C1 segment of cervical spinal cord (tissue), 14 donors: ENCODE results near the gene ACOT11.

ENCODE experiments used
- DNase-seq, 14 donors: peaks; one replicate each; lab custom pipeline; 2025; lab: John Stamatoyannopoulos, UW

Gene ACOT11

GRCh38 chr1:54645806-54646676 is 98.0 kb downstream of the ACOT11 start:
- DNase-seq, result no peak

DNA sequence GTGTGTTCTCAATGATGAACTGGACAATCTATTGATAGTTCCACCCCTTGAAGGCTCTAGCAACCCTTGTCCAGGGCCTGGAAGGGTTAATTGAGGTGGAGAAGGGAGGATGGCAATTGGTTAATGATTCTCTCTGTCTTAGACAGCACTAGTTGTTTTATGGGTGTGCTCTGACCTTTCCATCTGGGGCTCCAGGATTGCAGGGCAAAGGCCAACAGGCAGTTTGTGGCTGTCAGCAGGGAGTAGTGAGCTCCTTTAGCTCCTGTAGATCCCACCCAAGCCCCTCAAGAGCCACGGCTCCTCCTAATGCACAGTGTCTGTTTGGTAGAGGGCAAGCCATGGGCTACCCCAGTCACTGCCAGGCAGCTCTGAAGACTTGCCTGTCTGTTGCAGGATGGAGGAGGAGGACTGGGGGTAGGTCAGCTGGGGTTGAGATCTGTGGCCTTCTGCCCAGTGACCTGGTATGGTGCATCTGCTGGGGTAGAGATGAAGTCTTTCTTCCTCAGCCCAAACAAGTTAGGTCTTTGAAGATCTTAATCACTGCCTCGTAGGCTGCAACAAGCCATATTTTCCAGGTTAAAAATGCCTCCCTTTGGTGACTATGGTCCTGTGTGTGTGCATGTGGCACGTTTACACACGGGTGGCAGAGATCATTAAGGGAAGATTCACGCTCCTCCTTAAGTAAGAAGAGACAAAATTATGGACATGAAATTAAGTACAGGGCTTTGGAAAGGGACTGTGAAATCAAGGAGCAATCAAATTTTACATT is 101.3 kb downstream of the ACOT11 start:
- no peak for DNase-seq

- DNase-seq, result no peak
Measured at GRCh38 chr1:54649921-54650320, 101.9 kb downstream of the ACOT11 start.

- DNase-seq, result no peak
Measured at GRCh38 chr1:54650417-54650816, 102.4 kb downstream of the ACOT11 start.

GRCh38 chr1:54651608-54652007 is 103.6 kb downstream of the ACOT11 start:
- no peak for DNase-seq

DNA sequence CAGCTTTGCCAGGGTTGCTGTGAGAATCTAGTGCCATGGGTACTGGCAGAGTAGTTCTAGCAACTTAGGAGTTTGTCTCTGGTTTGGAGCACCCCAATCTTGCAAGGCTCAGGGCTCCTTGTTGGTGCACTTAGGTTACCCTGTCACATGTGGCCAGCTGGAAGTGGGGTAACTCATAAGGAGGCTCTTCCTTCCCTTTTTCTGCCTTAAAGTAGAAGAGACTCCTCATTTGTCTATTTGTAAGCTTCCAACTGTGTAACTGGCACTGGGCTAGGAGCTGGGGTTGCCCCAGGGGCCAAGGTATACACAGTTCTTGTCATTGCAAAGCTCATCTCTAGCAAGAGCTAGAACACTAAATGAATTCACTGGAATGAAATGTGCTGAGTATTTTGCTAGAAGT is 104.1 kb downstream of the ACOT11 start:
- DNase-seq, result no peak

DNA sequence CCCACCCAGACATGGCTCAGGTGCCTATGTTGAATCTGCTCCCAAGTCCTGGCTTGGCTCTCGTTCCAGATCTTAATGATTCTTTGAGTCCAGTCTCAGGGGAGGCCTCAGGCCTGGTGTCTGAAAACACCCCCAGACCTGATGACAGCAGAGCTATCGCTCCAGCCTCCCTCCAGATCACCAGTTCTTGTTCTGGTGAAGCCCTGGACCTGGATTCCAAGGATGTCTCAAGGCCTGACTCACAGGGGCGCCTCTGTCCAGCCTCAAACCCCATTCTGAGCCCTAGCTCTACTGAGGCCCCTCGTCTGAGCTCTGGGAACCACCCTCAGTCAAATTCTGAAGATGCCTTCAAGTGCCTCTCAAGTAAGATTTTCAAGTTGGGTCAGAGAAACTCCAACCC is 105.0 kb downstream of the ACOT11 start:
- DNase-seq, result no peak

GRCh38 chr1:54658164-54658913 is 110.3 kb downstream of the ACOT11 start:
- DNase-seq, result no peak
